ENCODE data around the gene GALNT10. TPM values are rescaled to one million over a fixed set of nuclear protein-coding genes. Genes with fewer than 3 reads are reported as not detected.

The GALNT10 gene
- total RNA-seq, 1 donor from 2014 or later, result 57.6 TPM

GRCh38 chr5:154285661-154286408, 95.3 kb downstream of the GALNT10 start:
- Histone ChIP-seq H3K27ac (no peak overlapping the region), H3K4me3 (no peak overlapping the region), H3K27me3 (ENCODE audit: low read depth) (no peaks in the 10 kb centered on the region), H3K9me3 (no peaks in the 10 kb centered on the region), H3K36me3 (no peaks in the 10 kb centered on the region), H3K4me1 (peaks cover 45% of the 10 kb centered on the region)
- TF ChIP-seq CTCF (IDR thresholded peaks at IDR 0.05), result no peak
- ATAC-seq (peak; percentile 18 to 31), DNase-seq (no peak)
- intact Hi-C loops (cut with DNase I), result no loop called here

GRCh38 chr5:154286557-154286956, 96.0 kb downstream of the GALNT10 start:
- H3K36me3 ChIP-seq, result no peaks in the 10 kb centered on the region
- no peak overlapping the region for H3K4me3 ChIP-seq
- H3K4me1 ChIP-seq, result peaks cover 47% of the 10 kb centered on the region
- no peaks in the 10 kb centered on the region for H3K27me3 ChIP-seq (ENCODE audit: low read depth)
- H3K9me3 ChIP-seq, result no peaks in the 10 kb centered on the region
- TF ChIP-seq CTCF (IDR thresholded peaks at IDR 0.05), result no peak
- no peak for ATAC-seq
- peak overlapping the region; percentile 64 for H3K27ac ChIP-seq
- intact Hi-C loops (cut with DNase I), result no loop called here
- no peak for DNase-seq

GRCh38 chr5:154287136-154287535, 96.6 kb downstream of the GALNT10 start:
- intact Hi-C loops (cut with DNase I), result no loop called here
- no peak for TF ChIP-seq CTCF (IDR thresholded peaks at IDR 0.05)
- peak overlapping the region; percentile 64 for H3K27ac ChIP-seq
- DNase-seq (peak; percentile 57), ATAC-seq (peak; percentile 81 to 90)
- no peaks in the 10 kb centered on the region for H3K36me3 ChIP-seq
- H3K9me3 ChIP-seq, result no peaks in the 10 kb centered on the region
- peak overlapping the region; percentile 20 for H3K4me3 ChIP-seq
- peaks cover 47% of the 10 kb centered on the region for H3K4me1 ChIP-seq
- H3K27me3 ChIP-seq (ENCODE audit: low read depth), result no peaks in the 10 kb centered on the region

GRCh38 chr5:154288145-154288544, 97.6 kb downstream of the GALNT10 start:
- Histone ChIP-seq H3K36me3 (no peaks in the 10 kb centered on the region), H3K4me1 (peaks cover 47% of the 10 kb centered on the region), H3K9me3 (no peaks in the 10 kb centered on the region), H3K4me3 (peak overlapping the region; percentile 20), H3K27me3 (ENCODE audit: low read depth) (no peaks in the 10 kb centered on the region), H3K27ac (peak overlapping the region; percentile 64)
- TF ChIP-seq CTCF (IDR thresholded peaks at IDR 0.05), result no peak
- ATAC-seq (peak; percentile 8 to 26), DNase-seq (no peak)
- intact Hi-C loops (cut with DNase I), result no loop called here

GRCh38 chr5:154291917-154292316, 101.4 kb downstream of the GALNT10 start:
- H3K27me3 ChIP-seq (ENCODE audit: low read depth), result no peaks in the 10 kb centered on the region
- H3K9me3 ChIP-seq, result no peaks in the 10 kb centered on the region
- DNase-seq (no peak), ATAC-seq (no peak)
- no peak for TF ChIP-seq CTCF (IDR thresholded peaks at IDR 0.05)
- intact Hi-C loops (cut with DNase I), result no loop called here
- no peaks in the 10 kb centered on the region for H3K36me3 ChIP-seq
- H3K27ac ChIP-seq, result no peak overlapping the region
- peaks cover 36% of the 10 kb centered on the region for H3K4me1 ChIP-seq
- no peak overlapping the region for H3K4me3 ChIP-seq

Data from lower lobe of right lung (tissue), 2 donors.